GM18502 (cell line): ENCODE data around the gene MAP7D3.
A peak's percentile ranks its signal among the peaks of the same experiment; 100 is the strongest.
"Not testable (repeated sequence)": the region's sequence is repeated elsewhere in the genome, so short reads cannot be mapped to it uniquely, and the experiment has no call there.

Experiments
- ATAC-seq: cut with Tn5 transposase; IDR thresholded peaks from one replicate; pipeline ENCODE4 v1.9.1; 2021; ENCODE audit warnings: mild to moderate bottlenecking; ENCODE audit not compliant: unreplicated experiment, poor library complexity

The MAP7D3 gene

GRCh38 chrX:136256026-136256425 is 4.8 kb upstream of the MAP7D3 start:
- no peak for ATAC-seq

- no peak for ATAC-seq
Measured at GRCh38 chrX:136255541-136255940, 4.3 kb upstream of the MAP7D3 start.

GRCh38 chrX:136250191-136251040 is 784 bp downstream of the MAP7D3 start:
- peak; percentile 39 for ATAC-seq

- ATAC-seq, result no peak
Measured at GRCh38 chrX:136246201-136246600, 5.0 kb downstream of the MAP7D3 start.

GRCh38 chrX:136237849-136238248 is 13.4 kb downstream of the MAP7D3 start:
- not testable (repeated sequence) for ATAC-seq

GRCh38 chrX:136237074-136237473 is 14.1 kb downstream of the MAP7D3 start:
- ATAC-seq, result no peak

- peak; percentile 45 for ATAC-seq
Measured at GRCh38 chrX:136228839-136229207, 22.4 kb downstream of the MAP7D3 start.

GRCh38 chrX:136227948-136228838 is 23.0 kb downstream of the MAP7D3 start:
- ATAC-seq, result peak; percentile 73

- no peak for ATAC-seq
Measured at GRCh38 chrX:136227074-136227473, 24.1 kb downstream of the MAP7D3 start.

GRCh38 chrX:136221851-136222513 is 29.2 kb downstream of the MAP7D3 start:
- ATAC-seq, result no peak

- no peak for ATAC-seq
Measured at GRCh38 chrX:136220951-136221350, 30.2 kb downstream of the MAP7D3 start.

- no peak for ATAC-seq
Measured at GRCh38 chrX:136220540-136220939, 30.7 kb downstream of the MAP7D3 start.

- no peak for ATAC-seq
Measured at GRCh38 chrX:136219893-136220292, 31.3 kb downstream of the MAP7D3 start.

- no peak for ATAC-seq
Measured at GRCh38 chrX:136215559-136215958, 35.6 kb downstream of the MAP7D3 start.

- ATAC-seq, result no peak
Measured at GRCh38 chrX:136214551-136214950, 36.6 kb downstream of the MAP7D3 start.

- no peak for ATAC-seq
Measured at GRCh38 chrX:136212557-136213111, 38.6 kb downstream of the MAP7D3 start.

GRCh38 chrX:136211766-136212556 is 39.2 kb downstream of the MAP7D3 start:
- no peak for ATAC-seq

- ATAC-seq, result no peak
Measured at GRCh38 chrX:136210806-136211205, 40.4 kb downstream of the MAP7D3 start.

GRCh38 chrX:136210243-136210642 is 41.0 kb downstream of the MAP7D3 start:
- ATAC-seq, result no peak

- no peak for ATAC-seq
Measured at GRCh38 chrX:136209751-136210150, 41.4 kb downstream of the MAP7D3 start.
